ENCODE results near the gene PPP2R5B. TPM values are rescaled to one million over a fixed set of nuclear protein-coding genes. Genes with fewer than 3 reads are reported as not detected.

Gene PPP2R5B
- total and polyA plus RNA-seq, 9 donors = 5.6 to 16.9 (median 11.8) TPM

GRCh38 chr11:64925536-64926436 lies 1.3 kb downstream of the PPP2R5B start:
- H3K4me3 ChIP-seq (ENCODE audit: low read length) = peak overlapping the region; percentile 83
- 44% methylated on average over 18 of the region's 24 CpGs for WGBS (ENCODE audit: insufficient coverage)
- H3K9me3 ChIP-seq (replicated peaks; ENCODE audit: control insufficient read depth, low read depth, low read length) = no peaks in the 10 kb centered on the region
- no peak for DNase-seq
- no peak overlapping the region for H3K27ac ChIP-seq (ENCODE audit: low read length)
- H3K36me3 ChIP-seq (ENCODE audit: control insufficient read depth, insufficient read depth, low read length) = peaks cover 31% of the 10 kb centered on the region
- H3K4me1 ChIP-seq (ENCODE audit: control insufficient read depth, insufficient read depth, low read length) = peaks cover 25% of the 10 kb centered on the region
- no peaks in the 10 kb centered on the region for H3K27me3 ChIP-seq (ENCODE audit: control insufficient read depth, insufficient read depth, low read length)

GRCh38 chr11:64926689-64927088 lies 2.2 kb downstream of the PPP2R5B start:
- H3K4me1 ChIP-seq (ENCODE audit: control insufficient read depth, insufficient read depth, low read length) = peaks cover 25% of the 10 kb centered on the region
- no peak overlapping the region for H3K27ac ChIP-seq (ENCODE audit: low read length)
- DNase-seq = no peak
- peaks cover 40% of the 10 kb centered on the region for H3K36me3 ChIP-seq (ENCODE audit: control insufficient read depth, insufficient read depth, low read length)
- WGBS (ENCODE audit: insufficient coverage) = 71% methylated on average over 20 of the region's 22 CpGs
- no peaks in the 10 kb centered on the region for H3K27me3 ChIP-seq (ENCODE audit: control insufficient read depth, insufficient read depth, low read length)
- H3K9me3 ChIP-seq (replicated peaks; ENCODE audit: control insufficient read depth, low read depth, low read length) = no peaks in the 10 kb centered on the region
- no peak overlapping the region for H3K4me3 ChIP-seq (ENCODE audit: low read length)

- no peaks in the 10 kb centered on the region for H3K27me3 ChIP-seq (ENCODE audit: control insufficient read depth, insufficient read depth, low read length)
- no peaks in the 10 kb centered on the region for H3K9me3 ChIP-seq (replicated peaks; ENCODE audit: control insufficient read depth, low read depth, low read length)
- H3K4me1 ChIP-seq (ENCODE audit: control insufficient read depth, insufficient read depth, low read length) = peaks cover 18% of the 10 kb centered on the region
- H3K4me3 ChIP-seq (ENCODE audit: low read length) = no peak overlapping the region
- DNase-seq = no peak
- WGBS (ENCODE audit: insufficient coverage) = no CpG with 5 or more reads among the region's 2 CpGs
- H3K36me3 ChIP-seq (ENCODE audit: control insufficient read depth, insufficient read depth, low read length) = peaks cover 63% of the 10 kb centered on the region
- no peak overlapping the region for H3K27ac ChIP-seq (ENCODE audit: low read length)
Measured at GRCh38 chr11:64928957-64929356, 4.5 kb downstream of the PPP2R5B start.

- DNase-seq = no peak
- Histone ChIP-seq H3K27ac (ENCODE audit: low read length) (no peak overlapping the region), H3K4me1 (ENCODE audit: control insufficient read depth, insufficient read depth, low read length) (peaks cover 14% of the 10 kb centered on the region), H3K9me3 (replicated peaks; ENCODE audit: control insufficient read depth, low read depth, low read length) (no peaks in the 10 kb centered on the region), H3K36me3 (ENCODE audit: control insufficient read depth, insufficient read depth, low read length) (peaks cover 70% of the 10 kb centered on the region), H3K4me3 (ENCODE audit: low read length) (no peak overlapping the region), H3K27me3 (ENCODE audit: control insufficient read depth, insufficient read depth, low read length) (no peaks in the 10 kb centered on the region)
- 98% methylated on average over 5 of the region's 7 CpGs for WGBS (ENCODE audit: insufficient coverage)
Measured at GRCh38 chr11:64929625-64930024, 5.1 kb downstream of the PPP2R5B start.

- no peaks in the 10 kb centered on the region for H3K27me3 ChIP-seq (ENCODE audit: control insufficient read depth, insufficient read depth, low read length)
- peaks cover 72% of the 10 kb centered on the region for H3K36me3 ChIP-seq (ENCODE audit: control insufficient read depth, insufficient read depth, low read length)
- H3K9me3 ChIP-seq (replicated peaks; ENCODE audit: control insufficient read depth, low read depth, low read length) = no peaks in the 10 kb centered on the region
- WGBS (ENCODE audit: insufficient coverage) = 95% methylated on average over 5 of the region's 6 CpGs
- no peak overlapping the region for H3K27ac ChIP-seq (ENCODE audit: low read length)
- no peak overlapping the region for H3K4me3 ChIP-seq (ENCODE audit: low read length)
- DNase-seq = no peak
- H3K4me1 ChIP-seq (ENCODE audit: control insufficient read depth, insufficient read depth, low read length) = peaks cover 10% of the 10 kb centered on the region
Measured at GRCh38 chr11:64930340-64930739, 5.9 kb downstream of the PPP2R5B start.

GRCh38 chr11:64931290-64931689 lies 6.8 kb downstream of the PPP2R5B start:
- no peak overlapping the region for H3K27ac ChIP-seq (ENCODE audit: low read length)
- H3K27me3 ChIP-seq (ENCODE audit: control insufficient read depth, insufficient read depth, low read length) = no peaks in the 10 kb centered on the region
- peaks cover 8% of the 10 kb centered on the region for H3K4me1 ChIP-seq (ENCODE audit: control insufficient read depth, insufficient read depth, low read length)
- H3K4me3 ChIP-seq (ENCODE audit: low read length) = no peak overlapping the region
- peaks cover 72% of the 10 kb centered on the region for H3K36me3 ChIP-seq (ENCODE audit: control insufficient read depth, insufficient read depth, low read length)
- no CpG with 5 or more reads among the region's 7 CpGs for WGBS (ENCODE audit: insufficient coverage)
- H3K9me3 ChIP-seq (replicated peaks; ENCODE audit: control insufficient read depth, low read depth, low read length) = no peaks in the 10 kb centered on the region
- DNase-seq = no peak

- 82% methylated on average over 2 of the region's 5 CpGs for WGBS (ENCODE audit: insufficient coverage)
- DNase-seq = no peak
- H3K36me3 ChIP-seq (ENCODE audit: control insufficient read depth, insufficient read depth, low read length) = peaks cover 66% of the 10 kb centered on the region
Measured at GRCh38 chr11:64932324-64932723, 7.8 kb downstream of the PPP2R5B start.

GRCh38 chr11:64933213-64933934 lies 8.9 kb downstream of the PPP2R5B start:
- WGBS (ENCODE audit: insufficient coverage) = 67% methylated on average over 7 of the region's 12 CpGs
- Histone ChIP-seq H3K27me3 (ENCODE audit: control insufficient read depth, insufficient read depth, low read length) (peaks cover 3% of the 10 kb centered on the region), H3K9me3 (replicated peaks; ENCODE audit: control insufficient read depth, low read depth, low read length) (no peaks in the 10 kb centered on the region), H3K36me3 (ENCODE audit: control insufficient read depth, insufficient read depth, low read length) (peaks cover 57% of the 10 kb centered on the region), H3K27ac (ENCODE audit: low read length) (no peak overlapping the region), H3K4me3 (ENCODE audit: low read length) (no peak overlapping the region), H3K4me1 (ENCODE audit: control insufficient read depth, insufficient read depth, low read length) (peaks cover 8% of the 10 kb centered on the region)
- no peak for DNase-seq

More at GRCh38 chr11:64932324-64932723, 7.8 kb downstream of the PPP2R5B start:
- Histone ChIP-seq H3K27ac (ENCODE audit: low read length) (no peak overlapping the region), H3K9me3 (replicated peaks; ENCODE audit: control insufficient read depth, low read depth, low read length) (no peaks in the 10 kb centered on the region), H3K27me3 (ENCODE audit: control insufficient read depth, insufficient read depth, low read length) (peaks cover 1% of the 10 kb centered on the region), H3K4me3 (ENCODE audit: low read length) (no peak overlapping the region), H3K4me1 (ENCODE audit: control insufficient read depth, insufficient read depth, low read length) (peaks cover 8% of the 10 kb centered on the region)

- H3K27me3 ChIP-seq (ENCODE audit: control insufficient read depth, insufficient read depth, low read length) = peaks cover 3% of the 10 kb centered on the region
- DNase-seq = no peak
- H3K4me1 ChIP-seq (ENCODE audit: control insufficient read depth, insufficient read depth, low read length) = peaks cover 8% of the 10 kb centered on the region
- H3K9me3 ChIP-seq (replicated peaks; ENCODE audit: control insufficient read depth, low read depth, low read length) = no peaks in the 10 kb centered on the region
- H3K4me3 ChIP-seq (ENCODE audit: low read length) = no peak overlapping the region
- WGBS (ENCODE audit: insufficient coverage) = 85% methylated on average over 6 of the region's 10 CpGs
- H3K27ac ChIP-seq (ENCODE audit: low read length) = no peak overlapping the region
- H3K36me3 ChIP-seq (ENCODE audit: control insufficient read depth, insufficient read depth, low read length) = peaks cover 53% of the 10 kb centered on the region
Measured at GRCh38 chr11:64933935-64934681, 9.6 kb downstream of the PPP2R5B start.
